GM19099 (cell line): ENCODE measurements around the gene MBOAT2.

ENCODE experiments used
- POLR2A ChIP-seq: IDR thresholded peaks from 3 replicates; pipeline ENCODE4 v1.6.1; 2011; ENCODE audit warnings: low read depth; ENCODE audit not compliant: insufficient read length; ENCODE audit errors: extremely low read depth

The MBOAT2 gene

GRCh38 chr2:8985561-8986326 lies 17.7 kb downstream of the MBOAT2 start:
- TF ChIP-seq POLR2A: no peak

GRCh38 chr2:8984855-8985254 lies 18.6 kb downstream of the MBOAT2 start:
- TF ChIP-seq POLR2A: no peak

- TF ChIP-seq POLR2A: no peak
Observed at GRCh38 chr2:8984157-8984556, 19.3 kb downstream of the MBOAT2 start.

- TF ChIP-seq POLR2A: no peak
Observed at GRCh38 chr2:8983571-8983970, 19.9 kb downstream of the MBOAT2 start.

GRCh38 chr2:8981876-8982275 lies 21.6 kb downstream of the MBOAT2 start:
- TF ChIP-seq POLR2A: no peak

- TF ChIP-seq POLR2A: no peak
Observed at GRCh38 chr2:8980096-8980495, 23.4 kb downstream of the MBOAT2 start.

- TF ChIP-seq POLR2A: no peak
Observed at GRCh38 chr2:8977758-8978157, 25.7 kb downstream of the MBOAT2 start.

GRCh38 chr2:8976442-8977259 lies 26.8 kb downstream of the MBOAT2 start:
- TF ChIP-seq POLR2A: no peak

GRCh38 chr2:8974016-8974415 lies 29.5 kb downstream of the MBOAT2 start:
- no peak for TF ChIP-seq POLR2A

- TF ChIP-seq POLR2A: no peak
Observed at GRCh38 chr2:8966123-8966908, 37.2 kb downstream of the MBOAT2 start.

- TF ChIP-seq POLR2A: no peak
Observed at GRCh38 chr2:8965216-8965969, 38.1 kb downstream of the MBOAT2 start.

- TF ChIP-seq POLR2A: no peak
Observed at GRCh38 chr2:8962890-8963289, 40.6 kb downstream of the MBOAT2 start.

- no peak for TF ChIP-seq POLR2A
Observed at GRCh38 chr2:8957628-8958027, 45.9 kb downstream of the MBOAT2 start.

GRCh38 chr2:8956774-8957173 lies 46.7 kb downstream of the MBOAT2 start:
- TF ChIP-seq POLR2A: no peak

- TF ChIP-seq POLR2A: no peak
Observed at GRCh38 chr2:8954990-8955389, 48.5 kb downstream of the MBOAT2 start.

GRCh38 chr2:8953525-8953924 lies 50.0 kb downstream of the MBOAT2 start:
- no peak for TF ChIP-seq POLR2A
